GM18873 (cell line): ENCODE data around the gene DYNLT1.
"Not testable (repeated sequence)": the region's sequence is repeated elsewhere in the genome, so short reads cannot be mapped to it uniquely, and the experiment has no call there.

Experiments used
- ATAC-seq: cut with Tn5 transposase; IDR thresholded peaks from one replicate; pipeline ENCODE4 v1.9.1; 2021; ENCODE audit warnings: mild to moderate bottlenecking, moderate library complexity, moderate number of reproducible peaks; ENCODE audit not compliant: unreplicated experiment, low FRiP score

Gene DYNLT1

DNA sequence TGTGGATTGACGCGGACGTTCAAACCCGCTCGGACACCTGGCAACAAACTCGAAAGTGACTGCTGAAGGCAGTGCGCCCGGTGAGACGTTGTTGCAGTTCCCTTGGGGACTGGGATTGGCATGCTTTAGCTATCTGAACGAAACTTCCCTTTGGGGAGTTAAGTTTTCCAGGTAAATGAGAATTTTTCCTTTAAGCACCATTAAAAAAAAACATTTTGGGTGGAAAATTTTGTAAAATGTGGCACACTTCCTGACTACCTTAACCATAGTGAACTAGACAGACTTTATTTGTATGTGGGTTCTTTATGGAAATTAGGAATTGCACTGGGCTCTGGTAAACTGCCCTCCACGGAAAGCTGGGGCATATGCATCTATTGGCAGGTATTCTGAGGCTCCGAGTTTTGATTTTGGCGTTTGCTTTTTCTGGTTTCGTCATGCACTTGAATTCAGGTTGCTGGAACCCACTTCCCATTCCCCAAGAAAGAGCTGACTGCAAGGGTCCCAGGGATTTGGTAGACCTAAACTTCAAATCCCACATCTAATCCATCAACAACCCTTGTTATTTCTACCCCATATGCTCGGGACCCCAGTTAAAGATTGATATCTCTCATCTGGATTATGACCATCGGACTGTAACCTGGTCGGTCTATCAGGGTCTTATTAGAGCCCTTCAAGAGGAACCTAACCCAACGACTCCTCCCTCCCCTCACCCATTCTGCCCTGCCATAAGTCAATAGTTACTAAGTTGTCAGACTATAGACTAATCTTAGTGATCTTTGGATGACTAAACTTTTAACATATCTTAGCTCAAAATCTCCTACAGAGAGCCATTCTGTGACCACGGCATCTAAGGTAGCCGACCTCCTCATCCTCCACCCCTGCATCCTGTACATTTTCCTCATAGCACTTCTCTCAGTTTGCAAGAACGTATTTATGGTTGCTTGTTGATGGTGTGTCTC lies 800 bp upstream of the DYNLT1 start:
- ATAC-seq = no peak

DNA sequence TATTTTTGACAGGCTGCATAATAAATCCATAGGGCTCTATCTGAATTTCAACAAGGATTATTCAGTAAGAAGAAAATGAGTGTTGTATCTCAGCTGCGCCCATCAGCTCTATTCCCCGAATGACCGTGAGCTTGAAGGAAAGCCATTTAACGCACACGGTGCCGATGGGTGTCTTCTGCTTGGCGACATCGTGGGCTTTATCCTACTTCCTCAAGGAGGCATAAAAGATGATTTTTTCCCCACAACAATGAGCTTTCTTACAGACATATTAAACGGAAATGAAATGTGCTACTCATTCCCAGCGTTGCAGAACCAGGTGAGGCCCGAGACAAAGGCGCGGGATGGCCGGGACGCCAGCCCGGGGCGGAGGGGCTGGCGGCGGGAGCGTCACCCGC lies 710 bp downstream of the DYNLT1 start:
- no peak for ATAC-seq

DNA sequence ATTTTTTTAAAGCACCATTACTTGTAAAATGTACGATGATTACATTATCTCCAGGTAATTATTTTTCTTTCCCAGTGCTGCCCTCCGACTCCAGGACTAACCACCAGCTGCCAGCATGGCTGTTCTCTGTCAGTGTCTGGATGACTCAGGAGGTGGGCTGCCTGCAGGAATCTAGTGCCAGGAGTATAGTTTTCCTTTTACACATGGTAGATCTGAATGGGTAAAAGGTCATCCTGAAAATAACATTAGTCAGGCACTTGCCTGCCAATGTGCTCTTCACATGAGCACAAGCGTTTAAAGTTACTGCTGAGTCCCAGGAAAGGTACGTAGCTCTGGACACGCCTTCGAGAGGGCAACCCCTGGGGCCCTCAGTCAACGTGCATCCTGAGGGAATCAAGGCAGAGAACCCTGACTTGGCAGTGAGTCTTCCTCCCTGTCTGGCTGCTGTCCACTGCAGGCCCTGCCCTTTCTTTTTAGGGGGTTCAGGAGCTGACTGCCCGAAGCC lies 2.4 kb downstream of the DYNLT1 start:
- ATAC-seq = no peak

- no peak for ATAC-seq
Observed at GRCh38 chr6:158640519-158640918, 4.0 kb downstream of the DYNLT1 start.

- ATAC-seq = no peak
Observed at GRCh38 chr6:158639056-158639455, 5.5 kb downstream of the DYNLT1 start.

- ATAC-seq = no peak
Observed at GRCh38 chr6:158638324-158638854, 6.2 kb downstream of the DYNLT1 start.

DNA sequence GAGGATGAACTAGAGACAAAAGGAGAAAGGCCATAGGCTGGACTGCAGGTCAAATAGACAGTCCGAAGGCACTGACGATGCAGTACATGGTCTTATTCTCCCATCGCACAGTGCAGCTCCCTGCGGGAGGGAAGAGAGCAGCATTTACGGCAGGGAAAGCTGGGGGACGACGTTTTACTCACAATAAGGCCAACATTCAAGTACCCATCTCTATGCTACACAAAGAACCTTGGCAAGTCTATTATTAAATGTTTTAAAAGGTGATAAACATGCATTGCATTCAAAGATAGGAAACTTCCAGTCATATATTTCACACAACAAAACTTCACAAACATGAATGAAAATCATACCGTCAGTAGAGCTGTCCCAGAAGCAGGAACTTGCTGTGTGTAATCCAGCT lies 7.8 kb downstream of the DYNLT1 start:
- ATAC-seq = no peak

GRCh38 chr6:158635427-158636073 lies 9.0 kb downstream of the DYNLT1 start:
- no peak for ATAC-seq

DNA sequence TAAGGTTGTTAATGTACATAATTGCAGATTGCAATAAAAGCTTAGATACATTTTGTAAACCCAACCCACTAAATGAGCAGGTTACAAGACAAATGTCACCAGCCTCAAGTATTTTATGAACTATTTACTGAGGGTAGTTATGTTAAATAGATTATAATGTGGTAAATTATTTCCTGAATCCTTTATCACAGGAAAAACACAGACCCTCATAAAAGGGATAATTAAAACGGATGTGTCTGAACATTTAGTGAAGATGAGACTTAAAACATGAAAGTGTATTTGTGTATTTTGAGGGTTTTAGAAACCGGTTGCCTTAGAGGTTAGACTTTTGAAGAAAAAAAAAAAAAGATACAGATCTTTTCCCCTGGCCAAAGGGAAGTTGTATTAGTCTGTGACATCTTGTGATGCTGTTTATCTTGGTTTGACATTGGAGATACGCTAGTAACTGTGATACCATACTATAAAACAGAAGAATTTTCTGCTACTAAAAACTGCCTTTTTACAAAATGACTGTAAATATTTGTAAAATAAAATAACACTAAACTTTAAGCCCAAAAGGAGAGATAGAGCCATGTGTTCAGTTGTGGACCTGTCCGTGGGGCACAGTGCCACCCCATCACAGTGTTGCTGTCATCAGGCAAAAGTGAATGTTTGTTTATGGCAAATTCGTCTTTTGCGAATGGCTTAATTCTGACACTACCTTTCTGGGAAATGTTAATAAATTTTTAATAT lies 9.7 kb downstream of the DYNLT1 start:
- no peak for ATAC-seq

- no peak for ATAC-seq
Observed at GRCh38 chr6:158633127-158633526, 11.4 kb downstream of the DYNLT1 start.

GRCh38 chr6:158632538-158633119 lies 11.9 kb downstream of the DYNLT1 start:
- ATAC-seq = not testable (repeated sequence)

DNA sequence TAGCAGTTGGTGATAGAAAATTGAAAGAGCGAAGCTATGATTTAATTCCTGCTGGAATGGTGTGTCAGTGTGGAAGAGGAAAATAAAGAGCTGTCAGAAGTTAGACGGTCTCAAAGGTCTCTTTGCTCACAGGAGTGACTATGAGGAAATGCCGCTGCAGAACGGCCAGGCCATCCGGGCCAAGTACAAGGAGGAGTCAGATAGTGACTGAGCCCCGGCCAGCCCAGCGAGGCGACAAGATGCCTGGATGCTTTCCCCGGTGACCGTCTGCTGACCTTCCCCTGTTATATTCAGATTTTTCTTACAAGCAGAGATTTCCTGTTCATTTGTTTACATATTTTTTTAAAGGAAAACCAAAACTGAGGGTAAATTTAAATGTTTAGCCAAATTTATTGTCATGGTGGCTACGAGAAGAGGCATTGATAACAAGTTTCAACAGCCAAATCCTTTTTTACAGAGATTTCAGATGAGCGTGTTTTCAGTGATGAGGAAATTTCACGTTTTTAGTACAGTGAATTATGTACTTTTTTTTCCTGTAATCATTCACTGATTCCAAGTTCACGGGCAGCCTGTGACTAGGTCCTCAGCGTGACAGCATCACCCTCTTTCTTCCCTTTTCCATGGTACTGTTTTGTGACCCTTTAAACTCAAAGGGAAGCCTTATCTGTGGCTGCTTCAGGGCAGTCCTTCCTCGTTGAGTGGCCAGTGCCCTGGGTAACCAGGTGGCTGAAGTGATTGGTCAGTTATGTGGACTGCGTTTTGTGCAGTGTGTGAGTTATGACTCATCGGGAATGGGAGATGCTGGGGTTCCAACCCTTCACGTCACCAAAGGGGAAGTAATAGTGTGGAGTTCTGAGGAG lies 12.6 kb downstream of the DYNLT1 start:
- no peak for ATAC-seq

- ATAC-seq = no peak
Observed at GRCh38 chr6:158630938-158631616, 13.5 kb downstream of the DYNLT1 start.

GRCh38 chr6:158629367-158630221 lies 14.9 kb downstream of the DYNLT1 start:
- ATAC-seq = no peak

- no peak for ATAC-seq
Observed at GRCh38 chr6:158628542-158628941, 16.0 kb downstream of the DYNLT1 start.

DNA sequence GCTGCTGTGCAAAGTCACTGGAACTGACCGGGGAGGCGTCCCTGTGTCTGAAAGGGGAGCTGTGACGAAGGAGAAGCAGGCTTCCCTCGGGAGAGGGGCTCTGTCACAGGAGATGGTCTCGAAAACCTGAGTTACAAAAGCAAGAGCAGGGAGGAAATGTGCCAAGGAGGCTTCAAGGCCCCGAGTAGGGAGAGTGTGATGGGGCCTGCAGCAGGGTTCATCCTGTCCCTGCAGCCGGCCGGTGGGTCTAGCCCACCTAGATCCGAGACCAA lies 16.7 kb downstream of the DYNLT1 start:
- no peak for ATAC-seq

- ATAC-seq = no peak
Observed at GRCh38 chr6:158627168-158627939, 17.2 kb downstream of the DYNLT1 start.
